Left renal pelvis (tissue), 4 donors: Measurements from ENCODE around the gene ATP2A3. TPM values are rescaled to one million over a fixed set of nuclear protein-coding genes. Genes with fewer than 3 reads are reported as not detected.

Source experiments
- DNase-seq, 4 donors: peaks; one replicate each; pipeline ENCODE4 v3.0.0-alpha.2; 2013; ENCODE audit warnings: low read depth in 4 of 4, low spot score in 3 of 4
- polyA plus RNA-seq, 4 donors: library from polyadenylated mRNA; unstranded; fragments of 120-200 nt; gene quantifications; one replicate each; pipeline ENCODE4 v1.2.1, GENCODE V29; 2013; ENCODE audit not compliant: insufficient read length in 4 of 4

ATP2A3 gene
- polyA plus RNA-seq, 4 donors = 3.1 to 7.0 (median 4.5) TPM

GRCh38 chr17:3929764-3930163 lies 34.5 kb downstream of the ATP2A3 start:
- no peak for DNase-seq

DNA sequence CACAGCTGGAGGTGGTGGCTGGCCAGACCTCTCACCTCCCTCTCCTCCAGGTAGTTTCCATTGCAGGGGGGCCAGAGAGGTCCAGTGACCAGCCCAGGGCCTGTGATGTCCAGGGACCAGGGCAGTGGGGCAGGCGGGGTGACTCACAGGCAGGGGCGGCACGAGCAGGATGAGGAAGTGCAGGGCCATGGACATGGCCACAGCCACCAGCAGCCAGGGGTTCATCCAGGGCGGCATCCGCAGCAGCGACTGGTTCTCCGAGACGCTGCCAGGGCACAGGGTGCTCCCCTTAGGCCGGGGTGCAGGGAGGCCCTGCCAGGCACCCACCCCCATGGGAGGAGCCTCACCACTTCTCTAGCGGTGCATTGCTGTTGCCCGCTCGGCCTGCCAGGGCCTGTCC lies 35.1 kb downstream of the ATP2A3 start:
- DNase-seq = no peak

DNA sequence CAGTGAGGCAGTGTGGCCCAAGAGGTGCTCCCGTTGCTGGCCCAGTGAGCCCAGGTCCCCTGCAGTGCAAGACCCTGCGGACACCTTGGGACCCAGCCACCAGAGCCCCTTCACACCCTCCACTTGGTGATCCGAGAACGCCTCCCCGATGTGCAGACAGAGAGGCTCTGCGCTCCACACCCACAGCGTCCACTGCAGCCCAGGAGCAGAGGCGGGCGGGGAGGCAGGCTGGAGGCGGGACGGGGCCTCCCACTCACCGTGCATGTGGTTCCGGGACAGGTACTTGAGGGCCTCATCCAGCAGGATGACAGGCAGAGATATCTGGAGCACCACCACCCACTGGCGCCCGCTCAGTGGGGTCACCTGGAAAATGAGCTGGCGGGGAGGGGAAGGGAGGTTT lies 35.8 kb downstream of the ATP2A3 start:
- no peak for DNase-seq

DNA sequence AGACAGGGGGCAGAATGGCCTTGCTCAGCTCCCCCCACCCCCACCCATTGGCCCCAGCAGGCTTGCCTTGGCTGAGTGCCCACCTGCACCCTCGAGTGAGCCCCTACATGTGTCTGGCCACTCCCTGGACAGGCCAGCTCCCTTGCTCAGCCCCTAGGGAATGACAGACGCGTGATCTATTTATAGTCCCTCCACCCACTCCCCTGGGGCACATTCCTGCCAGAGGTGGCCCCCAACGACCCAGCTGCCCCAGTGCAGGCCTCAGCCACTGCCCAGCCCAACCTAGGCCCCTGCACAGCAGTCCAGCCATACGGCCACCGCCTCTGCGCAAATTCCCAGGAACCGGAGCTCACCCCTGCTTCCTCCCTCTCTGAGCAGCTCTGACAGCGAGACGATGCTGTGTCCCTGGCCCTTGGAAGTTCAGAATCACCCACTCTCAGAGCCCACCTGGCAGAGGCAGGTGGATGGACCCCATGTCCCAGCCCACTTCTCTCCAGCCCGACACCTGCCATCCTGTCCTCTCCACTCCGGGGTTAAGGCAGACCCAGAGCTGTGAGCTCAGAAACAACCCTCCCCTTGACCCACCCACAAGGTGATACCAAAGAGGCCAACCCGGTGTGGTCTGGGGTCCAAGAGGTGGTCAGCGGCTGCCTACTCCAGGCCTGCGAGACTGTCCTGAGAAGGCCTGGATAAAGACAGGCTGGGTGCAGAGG lies 36.5 kb downstream of the ATP2A3 start:
- DNase-seq = no peak

DNA sequence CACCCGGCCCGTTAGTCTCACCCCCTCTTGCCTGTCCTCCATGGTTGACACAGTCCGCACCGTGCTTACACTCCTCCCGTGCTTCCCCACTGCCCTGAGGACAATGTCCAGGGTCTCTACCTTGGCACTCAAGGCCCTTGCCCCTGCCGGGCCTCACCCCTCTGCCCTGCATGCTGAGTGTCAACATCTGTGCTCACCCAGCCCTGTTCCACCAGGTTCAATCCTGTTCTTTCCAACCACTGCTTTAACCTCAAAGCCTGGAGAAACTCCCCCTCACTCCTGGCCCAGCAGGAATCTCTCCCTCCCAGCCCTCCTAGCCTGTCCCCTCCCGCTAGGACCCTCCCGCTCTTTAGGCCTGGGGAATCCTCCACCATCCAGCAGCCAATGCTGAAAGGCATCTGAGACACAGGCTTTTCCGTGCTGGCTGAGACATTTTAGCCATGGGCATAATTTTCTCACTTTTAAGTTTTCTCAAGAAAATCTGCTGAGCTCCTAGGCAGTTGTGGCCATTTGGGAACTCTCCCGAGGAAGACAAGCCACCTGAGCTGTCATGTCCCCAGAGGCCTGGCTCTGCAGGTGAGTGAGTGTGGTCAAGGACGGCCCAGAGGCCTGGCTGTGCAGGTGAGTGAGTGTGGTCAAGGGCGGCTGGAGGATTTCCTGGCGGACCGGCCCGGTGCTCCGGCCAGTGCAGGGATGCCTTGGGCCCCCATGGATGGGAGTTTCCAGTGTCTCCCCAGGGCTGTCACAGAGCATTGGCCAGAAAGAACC lies 37.2 kb downstream of the ATP2A3 start:
- peak in 1 of 4 donors; percentile 32 for DNase-seq

GRCh38 chr17:3925684-3926485 lies 38.4 kb downstream of the ATP2A3 start:
- DNase-seq = no peak

GRCh38 chr17:3924512-3925350 lies 39.5 kb downstream of the ATP2A3 start:
- no peak for DNase-seq

GRCh38 chr17:3923466-3924190 lies 40.6 kb downstream of the ATP2A3 start:
- DNase-seq = no peak

DNA sequence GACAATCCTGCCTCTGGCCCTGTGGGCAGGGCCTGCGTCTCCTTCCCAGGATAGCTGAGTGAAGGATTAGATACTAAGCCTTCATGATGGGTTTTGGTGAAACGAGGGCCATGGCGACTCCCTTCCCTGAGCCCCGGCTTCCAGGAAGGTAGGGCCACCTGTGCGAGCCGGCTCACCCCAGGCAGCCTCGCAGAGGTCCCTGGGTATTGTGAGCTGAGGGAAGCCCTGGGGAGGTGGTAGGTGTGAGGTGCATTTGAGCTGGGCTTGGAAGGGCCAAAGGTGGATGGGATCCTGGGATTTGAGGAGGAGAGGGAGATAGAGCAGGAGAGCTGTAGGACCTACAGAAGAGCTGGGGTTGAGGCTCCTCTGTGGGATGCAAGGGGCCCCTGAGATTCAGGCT lies 41.5 kb downstream of the ATP2A3 start:
- DNase-seq = no peak

DNA sequence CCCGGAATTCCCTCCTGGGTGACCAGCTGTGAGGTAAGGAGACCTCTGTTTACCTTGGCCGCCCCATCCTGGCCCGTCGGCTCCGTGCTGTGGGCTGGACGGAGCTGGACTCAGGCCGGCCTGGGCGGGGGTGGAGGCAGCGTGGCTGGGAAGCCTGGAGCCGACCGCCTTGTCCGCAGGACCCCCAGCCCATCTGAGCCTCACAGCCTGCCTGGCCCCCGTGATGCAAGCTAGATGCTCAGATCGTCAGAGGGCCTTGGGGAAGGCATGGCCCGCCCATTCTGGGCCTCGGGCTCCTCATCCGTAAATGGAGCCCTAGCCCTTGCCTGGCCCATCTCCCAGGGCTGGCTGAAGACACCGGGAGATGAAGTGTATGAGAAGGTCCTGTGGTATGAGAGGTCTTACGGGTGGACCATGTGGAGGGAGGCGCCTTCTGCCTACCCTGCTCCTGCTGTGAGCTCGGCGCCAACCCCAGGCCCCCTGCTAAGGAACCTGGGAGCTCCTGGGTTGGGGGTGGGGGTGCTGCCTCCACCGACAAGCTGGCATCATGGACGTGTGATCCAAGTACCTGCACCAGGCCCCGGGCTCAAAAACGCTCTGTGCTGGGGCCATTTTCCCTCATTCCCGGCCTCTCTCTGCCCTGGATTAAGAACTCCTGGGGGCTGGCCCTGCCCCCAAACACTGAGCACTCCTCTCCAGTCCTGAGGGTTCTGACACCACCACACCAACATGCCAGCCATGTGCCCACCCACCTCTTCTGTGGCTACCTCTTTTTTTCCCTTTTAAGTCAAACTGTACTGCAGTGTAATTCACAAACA lies 42.5 kb downstream of the ATP2A3 start:
- no peak for DNase-seq

GRCh38 chr17:3921006-3921405 lies 43.2 kb downstream of the ATP2A3 start:
- no peak for DNase-seq

GRCh38 chr17:3919123-3919624 lies 45.1 kb downstream of the ATP2A3 start:
- DNase-seq = no peak

- DNase-seq = no peak
Measured at GRCh38 chr17:3918372-3919122, 45.7 kb downstream of the ATP2A3 start.

DNA sequence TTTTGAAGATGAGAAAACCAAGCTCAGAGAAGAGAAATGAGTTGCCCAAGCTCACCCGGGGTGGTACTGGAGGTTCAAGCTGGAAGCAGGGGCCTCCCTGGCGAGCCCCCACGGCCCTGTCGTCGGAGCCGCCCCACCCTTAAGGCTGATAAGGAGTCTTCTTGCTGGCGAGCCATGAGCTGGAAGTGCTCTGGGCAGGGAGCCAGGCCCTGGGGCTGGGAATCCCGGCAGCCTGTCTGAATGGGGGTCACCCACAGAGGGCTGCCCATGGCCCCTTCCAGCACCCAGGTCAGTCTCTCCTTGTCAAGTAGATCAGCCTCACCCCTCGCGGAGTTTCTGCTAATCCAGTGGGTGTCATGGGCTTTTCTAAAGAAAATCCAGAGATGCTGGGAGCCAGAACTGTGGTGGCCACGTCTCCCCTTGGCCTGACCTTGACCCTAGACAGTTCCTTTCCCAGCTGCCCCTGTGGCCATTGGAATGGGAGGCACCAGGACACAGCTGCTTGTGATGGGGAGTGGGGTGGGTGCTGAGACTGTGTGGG lies 46.8 kb downstream of the ATP2A3 start:
- no peak for DNase-seq

GRCh38 chr17:3916825-3917224 lies 47.4 kb downstream of the ATP2A3 start:
- no peak for DNase-seq

- no peak for DNase-seq
Measured at GRCh38 chr17:3915995-3916696, 48.1 kb downstream of the ATP2A3 start, which contains the start of gene P2RX1. TSS of gene P2RX1 (minus strand) at chr17:3916465. CDS start at chr17:3916225, 240 bp downstream.

DNA sequence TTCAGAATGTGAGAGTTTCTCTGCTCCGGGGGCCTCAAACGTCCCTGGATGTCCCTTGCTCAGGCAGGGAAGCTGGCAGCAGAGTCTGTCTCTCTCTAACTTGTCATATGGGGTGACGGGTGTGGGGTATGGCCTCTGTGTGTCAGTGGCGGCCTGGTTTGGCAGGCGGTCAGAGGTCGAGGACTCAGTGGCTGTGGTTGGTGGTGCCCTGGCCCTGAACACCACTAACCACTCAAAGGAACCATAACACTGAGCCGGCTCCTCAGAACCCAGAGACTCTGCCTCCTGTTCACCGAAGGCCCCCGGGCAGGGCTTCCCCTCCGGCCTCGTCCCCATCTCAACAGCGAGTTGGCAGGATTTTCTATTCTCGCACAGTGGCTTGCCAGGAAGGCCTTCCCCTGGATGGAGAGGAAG lies 48.6 kb downstream of the ATP2A3 start:
- DNase-seq = no peak
